Neutrophil (primary cell): ENCODE results near the gene CNTLN.

Experiments
- H3K27ac ChIP-seq: fragments of 200-600 bp; sonication (generic); 2 replicates; pipeline ENCODE4 v1.5.1; 2016; ENCODE audit warnings: mild to moderate bottlenecking, moderate library complexity
- H3K27me3 ChIP-seq: fragments of 200-600 bp; sonication (generic); 2 replicates; pipeline ENCODE4 v1.6.0; 2016; ENCODE audit warnings: mild to moderate bottlenecking
- H3K36me3 ChIP-seq: fragments of 200-600 bp; sonication (generic); 2 replicates; pipeline ENCODE4 v1.5.1; 2017
- H3K4me1 ChIP-seq, 2 experiments: fragments of 200-600 bp in 1 of 2; sonication (generic) in 1 of 2; 1 replicate in 1 of 2; 2 replicates in 1 of 2; pipeline versions ENCODE4 v1.5.1 to v1.6.1; 2013 to 2016; ENCODE audit warnings: low read depth in 1 of 2, low read length in 1 of 2, mild to moderate bottlenecking in 1 of 2, moderate library complexity in 1 of 2; ENCODE audit not compliant: control insufficient read depth in 1 of 2, insufficient read depth in 1 of 2
- H3K4me3 ChIP-seq, 2 experiments: fragments of 200-600 bp in 1 of 2; sonication (generic) in 1 of 2; 1 replicate in 1 of 2; 2 replicates in 1 of 2; pipeline ENCODE4 v1.5.1; 2013 to 2016; ENCODE audit warnings: low read depth in 1 of 2, low read length in 1 of 2, mild to moderate bottlenecking in 1 of 2, moderate library complexity in 1 of 2
- H3K9me3 ChIP-seq: fragments of 200-600 bp; sonication (generic); 2 replicates; pipeline ENCODE4 v1.5.1; 2016
- CTCF ChIP-seq: fragments of 200-600 bp; sonication (generic); IDR thresholded peaks from 2 replicates; pipeline ENCODE4 v1.5.1; 2016; ENCODE audit warnings: antibody characterized with exemption

CNTLN gene

GRCh38 chr9:17318821-17319320 is 184.0 kb downstream of the CNTLN start:
- Histone ChIP-seq H3K36me3 (no peaks in the 10 kb centered on the region), H3K27me3 (no peaks in the 10 kb centered on the region), H3K4me3 (no peak overlapping the region), H3K27ac (no peak overlapping the region), H3K9me3 (no peaks in the 10 kb centered on the region), H3K4me1 (no peaks in the 10 kb centered on the region)
- TF ChIP-seq CTCF: no peak

DNA sequence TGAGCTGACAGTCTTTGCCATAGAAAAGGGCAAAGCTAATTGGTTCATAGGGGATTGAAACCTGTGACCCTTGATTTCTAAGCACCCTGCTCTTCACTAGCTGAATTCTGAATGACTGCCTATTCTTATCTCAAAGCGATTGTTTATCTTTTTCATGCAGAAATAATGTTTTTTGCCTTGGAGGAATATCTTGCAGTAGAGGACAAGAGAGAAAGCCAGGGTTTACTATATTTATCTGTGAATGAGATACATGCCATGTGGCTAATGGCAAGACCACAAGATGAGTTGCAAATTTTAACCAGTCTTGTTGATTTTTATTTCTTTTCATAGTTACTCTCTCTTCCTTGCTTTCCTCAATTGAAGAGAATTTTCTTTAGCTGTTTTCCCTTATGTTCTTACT is 185.0 kb downstream of the CNTLN start:
- Histone ChIP-seq H3K4me1 (no peaks in the 10 kb centered on the region), H3K27me3 (no peaks in the 10 kb centered on the region), H3K4me3 (no peak overlapping the region), H3K9me3 (no peaks in the 10 kb centered on the region), H3K27ac (no peak overlapping the region), H3K36me3 (no peaks in the 10 kb centered on the region)
- TF ChIP-seq CTCF: no peak

DNA sequence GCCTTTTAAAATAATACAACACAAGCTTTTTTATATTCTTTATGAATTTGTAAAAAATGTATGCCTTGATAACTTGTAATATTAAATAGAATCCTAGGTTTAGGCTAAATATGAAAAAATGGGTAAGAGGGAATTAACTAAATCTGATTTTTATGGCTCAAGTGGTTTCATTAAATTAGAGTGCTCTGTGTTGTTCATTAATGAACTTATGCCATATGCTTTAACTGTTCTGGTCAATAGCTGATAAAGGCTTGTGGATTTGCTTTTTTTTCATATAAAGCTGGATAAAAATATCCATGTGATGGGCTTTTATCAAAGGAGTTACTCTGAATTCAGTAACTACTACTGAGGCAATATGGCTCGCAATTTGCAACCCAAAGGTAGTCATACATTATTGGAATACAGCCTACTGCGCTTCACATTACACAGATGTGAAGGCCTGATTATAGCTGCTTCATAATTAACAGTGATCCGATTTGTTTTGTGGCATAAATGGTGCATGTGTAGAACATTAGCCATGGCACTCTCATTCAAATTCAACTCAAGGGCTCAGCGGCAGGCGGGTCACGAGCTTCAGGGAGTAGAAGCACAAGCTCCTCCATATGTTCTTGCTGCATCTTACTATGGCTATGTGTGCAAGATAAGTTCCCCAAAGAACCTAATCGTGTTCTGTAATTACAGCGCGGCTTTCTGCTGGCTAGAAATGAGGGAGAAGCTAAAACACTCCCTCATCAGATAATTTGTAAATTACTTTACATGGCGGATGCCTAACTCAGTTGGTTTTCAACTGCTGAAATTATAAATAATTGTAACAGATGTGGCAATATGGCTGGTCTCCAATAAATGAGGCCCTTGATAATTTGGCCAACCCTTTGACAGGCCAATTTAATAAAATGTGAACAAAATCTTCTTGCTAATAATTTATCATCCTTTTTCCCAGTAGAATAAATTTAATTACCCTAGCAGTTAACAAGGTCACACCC is 188.3 kb downstream of the CNTLN start:
- Histone ChIP-seq H3K4me1 (no peaks in the 10 kb centered on the region), H3K4me3 (no peak overlapping the region), H3K9me3 (no peaks in the 10 kb centered on the region), H3K27me3 (no peaks in the 10 kb centered on the region), H3K36me3 (no peaks in the 10 kb centered on the region), H3K27ac (no peak overlapping the region)
- TF ChIP-seq CTCF: no peak

- no peak overlapping the region for H3K4me3 ChIP-seq
- H3K27ac ChIP-seq: no peak overlapping the region
- H3K36me3 ChIP-seq: no peaks in the 10 kb centered on the region
- H3K9me3 ChIP-seq: no peaks in the 10 kb centered on the region
- no peaks in the 10 kb centered on the region for H3K4me1 ChIP-seq
- TF ChIP-seq CTCF: no peak
- H3K27me3 ChIP-seq: no peaks in the 10 kb centered on the region
Observed at GRCh38 chr9:17328331-17328730, 193.5 kb downstream of the CNTLN start.

DNA sequence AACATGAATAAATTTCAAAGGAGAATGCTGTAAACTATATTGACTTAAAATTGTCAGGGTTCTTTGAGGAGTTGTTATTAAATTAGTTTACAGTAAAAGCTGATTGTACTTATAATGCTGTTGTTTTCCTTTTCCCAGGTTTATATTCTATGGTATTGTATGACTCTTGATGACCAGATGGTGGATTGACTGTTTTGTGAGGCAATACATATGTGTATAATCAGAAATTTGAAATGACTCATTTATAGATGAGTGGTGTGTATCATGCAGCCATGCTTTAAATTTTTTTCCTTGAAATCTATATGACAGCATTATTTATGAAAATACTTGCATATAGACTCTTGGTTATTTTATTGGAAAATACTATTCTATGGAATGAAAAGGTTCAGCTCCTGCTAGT is 195.3 kb downstream of the CNTLN start:
- Histone ChIP-seq H3K27me3 (no peaks in the 10 kb centered on the region), H3K36me3 (no peaks in the 10 kb centered on the region), H3K9me3 (no peaks in the 10 kb centered on the region), H3K27ac (no peak overlapping the region), H3K4me1 (no peaks in the 10 kb centered on the region), H3K4me3 (no peak overlapping the region)
- TF ChIP-seq CTCF: no peak
